Activated naive CD4-positive, alpha-beta T cell treated with anti-CD3 and anti-CD28 coated beads, Interleukin-2, amount 50 U/mL, for 16 hours (primary cell): Measurements from ENCODE around the gene KIF16B.

Experiments
- DNase-seq: peaks from one replicate; pipeline ENCODE4 v3.0.0-alpha.2; 2020

Gene KIF16B

GRCh38 chr20:16346956-16347355 lies 226.3 kb downstream of the KIF16B start:
- DNase-seq = no peak

GRCh38 chr20:16337707-16338106 lies 235.5 kb downstream of the KIF16B start:
- no peak for DNase-seq

GRCh38 chr20:16327606-16328005 lies 245.6 kb downstream of the KIF16B start:
- DNase-seq = no peak

GRCh38 chr20:16321291-16321690 lies 252.0 kb downstream of the KIF16B start:
- DNase-seq = no peak

- no peak for DNase-seq
Measured at GRCh38 chr20:16317445-16318362, 255.5 kb downstream of the KIF16B start.

- no peak for DNase-seq
Measured at GRCh38 chr20:16316513-16316912, 256.7 kb downstream of the KIF16B start.

- DNase-seq = no peak
Measured at GRCh38 chr20:16314748-16315159, 258.5 kb downstream of the KIF16B start.

GRCh38 chr20:16314320-16314719 lies 258.9 kb downstream of the KIF16B start:
- no peak for DNase-seq

- DNase-seq = no peak
Measured at GRCh38 chr20:16313917-16314316, 259.3 kb downstream of the KIF16B start.

GRCh38 chr20:16312998-16313397 lies 260.2 kb downstream of the KIF16B start:
- DNase-seq = no peak

- no peak for DNase-seq
Measured at GRCh38 chr20:16311756-16312155, 261.5 kb downstream of the KIF16B start.

- no peak for DNase-seq
Measured at GRCh38 chr20:16308754-16309153, 264.5 kb downstream of the KIF16B start.

GRCh38 chr20:16302818-16303217 lies 270.4 kb downstream of the KIF16B start:
- DNase-seq = no peak

- DNase-seq = no peak
Measured at GRCh38 chr20:16301986-16302385, 271.3 kb downstream of the KIF16B start.

- no peak for DNase-seq
Measured at GRCh38 chr20:16299897-16300296, 273.4 kb downstream of the KIF16B start.

- DNase-seq = no peak
Measured at GRCh38 chr20:16296931-16297330, 276.3 kb downstream of the KIF16B start.

- DNase-seq = no peak
Measured at GRCh38 chr20:16295534-16295933, 277.7 kb downstream of the KIF16B start.

- no peak for DNase-seq
Measured at GRCh38 chr20:16293590-16293989, 279.7 kb downstream of the KIF16B start.

- no peak for DNase-seq
Measured at GRCh38 chr20:16292226-16292880, 280.9 kb downstream of the KIF16B start.

GRCh38 chr20:16290358-16290757 lies 282.9 kb downstream of the KIF16B start:
- no peak for DNase-seq

- DNase-seq = no peak
Measured at GRCh38 chr20:16287776-16288175, 285.5 kb downstream of the KIF16B start.

- DNase-seq = no peak
Measured at GRCh38 chr20:16286601-16287000, 286.6 kb downstream of the KIF16B start.

GRCh38 chr20:16284385-16285100 lies 288.7 kb downstream of the KIF16B start:
- DNase-seq = no peak

- DNase-seq = no peak
Measured at GRCh38 chr20:16283978-16284377, 289.3 kb downstream of the KIF16B start.
